Panc1 (cell line): ENCODE results near the gene DOK6. TPM values are rescaled to one million over a fixed set of nuclear protein-coding genes. Genes with fewer than 3 reads are reported as not detected.

ENCODE experiments used
- ATAC-seq: fragments of 200-7000 bp; cut with Tn5 transposase; 2 replicates; pipeline ENCODE4 v1.9.1; 2020; ENCODE audit warnings: mild to moderate bottlenecking, moderate library complexity
- BruUV-seq: library from RNA; stranded (reverse); fragments of 400-500 nt; replicated peaks from 2 replicates; lab custom pipeline; 2021; lab: Mats Ljungman, UMichigan
- CTCF ChIA-PET: fragments of 300-600 bp; sonication (Branson Sonifier 250); formaldehyde crosslinking; loops from one replicate; lab custom pipeline; 2022; ENCODE audit warnings: antibody characterized with exemption; lab: Charles Lee
- POLR2A ChIA-PET: fragments of 300-600 bp; sonication (Branson Sonifier 250); formaldehyde crosslinking; loops from one replicate; lab custom pipeline; 2022; ENCODE audit warnings: antibody characterized with exemption; lab: Charles Lee
- DNase-seq: peaks from one replicate; pipeline ENCODE4 v3.0.0-alpha.2; 2010; ENCODE audit warnings: low read depth, low spot score
- H3K27ac ChIP-seq: 2 replicates; pipeline ENCODE4 v1.5.1; 2011; ENCODE audit warnings: mild to moderate bottlenecking, low read length, inconsistent platforms
- H3K27me3 ChIP-seq: fragments of 200-500 bp; sonication (Bioruptor generic); 2 replicates; pipeline ENCODE4 v1.6.0; 2014; ENCODE audit warnings: low read length, inconsistent platforms; ENCODE audit not compliant: control insufficient read depth, insufficient read depth
- H3K36me3 ChIP-seq: fragments of 200-500 bp; sonication (Bioruptor generic); 2 replicates; pipeline ENCODE4 v1.5.1; 2014; ENCODE audit warnings: inconsistent platforms, mild to moderate bottlenecking, low read length, moderate library complexity; ENCODE audit not compliant: control insufficient read depth, insufficient read depth
- H3K4me1 ChIP-seq: 2 replicates; pipeline ENCODE4 v1.5.1; 2011; ENCODE audit warnings: inconsistent platforms, mild to moderate bottlenecking, low read length, moderate library complexity; ENCODE audit not compliant: control insufficient read depth, insufficient read depth
- H3K4me3 ChIP-seq, 2 experiments: 2 replicates each; pipeline ENCODE4 v1.5.1; 2011 to 2012; ENCODE audit warnings: low read depth in 2 of 2, low read length in 2 of 2, mild to moderate bottlenecking in 2 of 2, inconsistent platforms in 1 of 2, moderate library complexity in 1 of 2
- H3K9me3 ChIP-seq: fragments of 200-500 bp; sonication (Bioruptor generic); 2 replicates; pipeline ENCODE4 v1.5.1; 2014; ENCODE audit warnings: low read depth, mild to moderate bottlenecking, inconsistent platforms, low read length, moderate library complexity; ENCODE audit not compliant: control insufficient read depth, insufficient read depth
- POLR2AphosphoS5 ChIP-seq: IDR thresholded peaks from 2 replicates; pipeline ENCODE4 v1.6.1; 2012; ENCODE audit warnings: mild to moderate bottlenecking, low read depth, low read length, moderate library complexity
- SIN3A ChIP-seq: IDR thresholded peaks from 2 replicates; pipeline ENCODE4 v1.6.1; 2012; ENCODE audit warnings: low read depth, mild to moderate bottlenecking, low read length, moderate library complexity, borderline replicate concordance; ENCODE audit not compliant: insufficient read depth
- TCF7L2 ChIP-seq: IDR thresholded peaks from 2 replicates; pipeline ENCODE4 v1.6.1; 2011; ENCODE audit warnings: mild to moderate bottlenecking, low read depth, low read length, inconsistent platforms
- in situ Hi-C: cut with HindIII; loops from 2 replicates; pipeline ENCODE4 v1.10.0; 2016; ENCODE audit warnings: low sequenced_read_pairs, low pct_unique_long_range_greater_than_20kb
- intact Hi-C: fragments of 100-400 bp; cut with micrococcal nuclease; formaldehyde crosslinking; loops from one replicate; pipeline ENCODE4 v1.10.0; 2022; ENCODE audit not compliant: unreplicated experiment
- total RNA-seq: library from RNA; stranded (reverse); gene quantifications from one replicate; pipeline ENCODE4 v1.2.1, GENCODE V29; 2021; ENCODE audit not compliant: unreplicated experiment
- TF ChIP-seq, protein P1 (sequence below), 2 experiments: IDR thresholded peaks; 2 replicates each; pipeline ENCODE4 v1.6.1; 2011 to 2012; ENCODE audit warnings: low read depth in 2 of 2, control low read depth in 1 of 2, low read length in 1 of 2, mild to moderate bottlenecking in 1 of 2, moderate library complexity in 1 of 2; ENCODE audit not compliant: insufficient read depth in 1 of 2
- TF ChIP-seq, protein P2 (sequence below): fragments of 450-650 bp; IDR thresholded peaks from 2 replicates; pipeline ENCODE4 v1.5.1; 2017; ENCODE audit warnings: mild to moderate bottlenecking

Gene DOK6
- total RNA-seq, 1 experiment from 2014 or later = not detected

- no peaks in the 10 kb centered on the region for H3K4me1 ChIP-seq
- TF ChIP-seq, protein P1, sequence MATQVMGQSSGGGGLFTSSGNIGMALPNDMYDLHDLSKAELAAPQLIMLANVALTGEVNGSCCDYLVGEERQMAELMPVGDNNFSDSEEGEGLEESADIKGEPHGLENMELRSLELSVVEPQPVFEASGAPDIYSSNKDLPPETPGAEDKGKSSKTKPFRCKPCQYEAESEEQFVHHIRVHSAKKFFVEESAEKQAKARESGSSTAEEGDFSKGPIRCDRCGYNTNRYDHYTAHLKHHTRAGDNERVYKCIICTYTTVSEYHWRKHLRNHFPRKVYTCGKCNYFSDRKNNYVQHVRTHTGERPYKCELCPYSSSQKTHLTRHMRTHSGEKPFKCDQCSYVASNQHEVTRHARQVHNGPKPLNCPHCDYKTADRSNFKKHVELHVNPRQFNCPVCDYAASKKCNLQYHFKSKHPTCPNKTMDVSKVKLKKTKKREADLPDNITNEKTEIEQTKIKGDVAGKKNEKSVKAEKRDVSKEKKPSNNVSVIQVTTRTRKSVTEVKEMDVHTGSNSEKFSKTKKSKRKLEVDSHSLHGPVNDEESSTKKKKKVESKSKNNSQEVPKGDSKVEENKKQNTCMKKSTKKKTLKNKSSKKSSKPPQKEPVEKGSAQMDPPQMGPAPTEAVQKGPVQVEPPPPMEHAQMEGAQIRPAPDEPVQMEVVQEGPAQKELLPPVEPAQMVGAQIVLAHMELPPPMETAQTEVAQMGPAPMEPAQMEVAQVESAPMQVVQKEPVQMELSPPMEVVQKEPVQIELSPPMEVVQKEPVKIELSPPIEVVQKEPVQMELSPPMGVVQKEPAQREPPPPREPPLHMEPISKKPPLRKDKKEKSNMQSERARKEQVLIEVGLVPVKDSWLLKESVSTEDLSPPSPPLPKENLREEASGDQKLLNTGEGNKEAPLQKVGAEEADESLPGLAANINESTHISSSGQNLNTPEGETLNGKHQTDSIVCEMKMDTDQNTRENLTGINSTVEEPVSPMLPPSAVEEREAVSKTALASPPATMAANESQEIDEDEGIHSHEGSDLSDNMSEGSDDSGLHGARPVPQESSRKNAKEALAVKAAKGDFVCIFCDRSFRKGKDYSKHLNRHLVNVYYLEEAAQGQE (IDR thresholded peaks at IDR 0.05; ENCODE audit: insufficient read depth in 1 of 2, low read depth in 2 of 2, low read length in 1 of 2) = no peak
- no peak for TF ChIP-seq SIN3A
- TF ChIP-seq TCF7L2 = no peak
- TF ChIP-seq, protein P2, sequence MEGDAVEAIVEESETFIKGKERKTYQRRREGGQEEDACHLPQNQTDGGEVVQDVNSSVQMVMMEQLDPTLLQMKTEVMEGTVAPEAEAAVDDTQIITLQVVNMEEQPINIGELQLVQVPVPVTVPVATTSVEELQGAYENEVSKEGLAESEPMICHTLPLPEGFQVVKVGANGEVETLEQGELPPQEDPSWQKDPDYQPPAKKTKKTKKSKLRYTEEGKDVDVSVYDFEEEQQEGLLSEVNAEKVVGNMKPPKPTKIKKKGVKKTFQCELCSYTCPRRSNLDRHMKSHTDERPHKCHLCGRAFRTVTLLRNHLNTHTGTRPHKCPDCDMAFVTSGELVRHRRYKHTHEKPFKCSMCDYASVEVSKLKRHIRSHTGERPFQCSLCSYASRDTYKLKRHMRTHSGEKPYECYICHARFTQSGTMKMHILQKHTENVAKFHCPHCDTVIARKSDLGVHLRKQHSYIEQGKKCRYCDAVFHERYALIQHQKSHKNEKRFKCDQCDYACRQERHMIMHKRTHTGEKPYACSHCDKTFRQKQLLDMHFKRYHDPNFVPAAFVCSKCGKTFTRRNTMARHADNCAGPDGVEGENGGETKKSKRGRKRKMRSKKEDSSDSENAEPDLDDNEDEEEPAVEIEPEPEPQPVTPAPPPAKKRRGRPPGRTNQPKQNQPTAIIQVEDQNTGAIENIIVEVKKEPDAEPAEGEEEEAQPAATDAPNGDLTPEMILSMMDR = no peak
- TF ChIP-seq POLR2AphosphoS5 = no peak
- in situ Hi-C loops (no loop called here), intact Hi-C loops (no loop called here)
- no peaks in the 10 kb centered on the region for H3K27me3 ChIP-seq
- no peak overlapping the region for H3K4me3 ChIP-seq
- no peaks in the 10 kb centered on the region for H3K36me3 ChIP-seq
- no peak for ATAC-seq
- no peak overlapping the region for H3K27ac ChIP-seq
- POLR2A ChIA-PET = no interaction called here
- BruUV-seq = no TSS peak
- CTCF ChIA-PET = no interaction called here
- H3K9me3 ChIP-seq = no peaks in the 10 kb centered on the region
- DNase-seq = no peak
These were observed 300.6 kb downstream of the DOK6 start for GRCh38 chr18:69701305-69701704.

DNA sequence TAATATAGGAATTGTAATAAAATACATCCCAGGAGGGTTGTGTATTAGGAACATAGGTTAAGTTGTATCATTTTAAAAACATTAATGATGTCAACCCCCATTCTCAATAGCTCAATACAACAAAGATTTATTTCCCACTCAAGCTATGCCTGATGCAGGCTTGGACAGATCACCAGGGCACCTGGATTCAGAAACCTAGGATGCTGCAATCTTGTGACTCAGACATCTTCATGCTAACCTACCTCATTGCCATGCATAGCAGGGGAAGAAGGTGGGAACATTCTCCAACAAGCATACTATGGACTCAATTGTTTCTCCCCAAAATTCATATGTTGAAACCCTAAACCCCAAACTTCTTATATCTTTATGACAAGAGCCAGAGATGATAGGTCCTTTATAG, 302.8 kb downstream of the DOK6 start:
- Histone ChIP-seq H3K27ac (no peak overlapping the region), H3K4me1 (no peaks in the 10 kb centered on the region), H3K27me3 (no peaks in the 10 kb centered on the region), H3K4me3 (no peak overlapping the region), H3K36me3 (no peaks in the 10 kb centered on the region), H3K9me3 (no peaks in the 10 kb centered on the region)
- no peak for ATAC-seq
- TF ChIP-seq, protein P1 (IDR thresholded peaks at IDR 0.05; ENCODE audit: insufficient read depth in 1 of 2, low read depth in 2 of 2, low read length in 1 of 2) = no peak
- TF ChIP-seq SIN3A (no peak), TCF7L2 (no peak), POLR2AphosphoS5 (no peak)
- TF ChIP-seq, protein P2 = no peak
- no TSS peak for BruUV-seq
- ChIA-PET CTCF (no interaction called here), POLR2A (no interaction called here)
- intact Hi-C loops = no loop called here
- DNase-seq = no peak
- in situ Hi-C loops = no loop called here
